Testis (tissue), 2 donors: Measurements from ENCODE around the gene NUMB.

Source experiments
- CTCF ChIP-seq, 3 experiments: fragments of 450-650 bp in 2 of 3; fragments of 200-600 bp in 1 of 3; sonication (generic) in 1 of 3; IDR thresholded peaks; one replicate each; pipeline ENCODE4 v1.5.1; 2016 to 2019; ENCODE audit warnings: antibody characterized with exemption in 3 of 3, mild to moderate bottlenecking in 2 of 3, moderate library complexity in 1 of 3
- POLR2A ChIP-seq: fragments of 450-650 bp; IDR thresholded peaks from one replicate; pipeline ENCODE4 v1.6.1; 2017; ENCODE audit warnings: antibody characterized with exemption, mild to moderate bottlenecking, moderate library complexity

- TF ChIP-seq CTCF (IDR thresholded peaks at IDR 0.05) (no peak), POLR2A (no peak)
These were observed 64.0 kb downstream of the NUMB start for GRCh38 chr14:73394317-73394716.
